Right ventricle myocardium superior (tissue), 1 donor: ENCODE data around the gene TWNK. TPM values are rescaled to one million over a fixed set of nuclear protein-coding genes. Genes with fewer than 3 reads are reported as not detected.

ENCODE experiments used
- ATAC-seq: fragments of 200-7000 bp; cut with Tn5 transposase; one replicate; pipeline ENCODE4 v1.9.1; 2020; ENCODE audit warnings: mild to moderate bottlenecking; ENCODE audit not compliant: poor library complexity
- DNase-seq: peaks from one replicate; pipeline ENCODE4 v3.0.0-alpha.2; 2020
- intact Hi-C: fragments of 100-400 bp; cut with DNase I; formaldehyde crosslinking; loops from one replicate; pipeline ENCODE4 v1.11.2; 2022
- long read RNA-seq: library from polyadenylated mRNA; unstranded; transcript quantifications from one replicate; pipeline ENCODE4 v2.0.0, GENCODE V29; 2021
- total RNA-seq: library from RNA; stranded (reverse); fragmentation: NEBNext Ultra II Directional; extraction: Animal tissue kit (Norgen Biotek cat#: 25700); gene quantifications from one replicate; pipeline ENCODE4 v1.2.1, GENCODE V29; 2021
- donor health status: DM: no; HTN: yes; CAD: no; lungs with severe emphysema.

The TWNK gene
- total RNA-seq = 6.4 TPM
- long read RNA-seq, transcript TWNK-201 (5 exons, 3,621 nt) = major isoform, 13 of 21 reads
- long read RNA-seq, partial matches to known transcripts = 1 of 21 reads
- long read RNA-seq, other reads (novel, unspliced or antisense) = 3 of 21 reads

- intact Hi-C loops = no loop called here
- ATAC-seq (peak; percentile 94), DNase-seq (peak; percentile 92)
These were observed at the start of gene TWNK, which contains the start of gene MRPL43 for GRCh38 chr10:100986952-100987684. Gene TWNK (plus strand): TSS chr10:100987543. CDS start chr10:100988211, 668 bp downstream. Gene MRPL43 (minus strand): TSS chr10:100987497. CDS start chr10:100987443, 54 bp downstream.

- intact Hi-C loops = no loop called here
- DNase-seq (no peak), ATAC-seq (no peak)
These were observed 47.5 kb upstream of the TWNK start for GRCh38 chr10:100939763-100940344.

GRCh38 chr10:100942229-100942628 is 45.1 kb upstream of the TWNK start:
- DNase-seq (no peak), ATAC-seq (no peak)
- intact Hi-C loops = no loop called here

GRCh38 chr10:100943508-100943907 is 43.8 kb upstream of the TWNK start:
- DNase-seq (no peak), ATAC-seq (no peak)
- intact Hi-C loops = no loop called here

GRCh38 chr10:100945754-100946153 is 41.6 kb upstream of the TWNK start:
- intact Hi-C loops = no loop called here
- DNase-seq (no peak), ATAC-seq (no peak)

- intact Hi-C loops = no loop called here
- DNase-seq = no peak
- ATAC-seq = no peak
These were observed 38.4 kb upstream of the TWNK start for GRCh38 chr10:100948916-100949315.

- intact Hi-C loops = no loop called here
- ATAC-seq (no peak), DNase-seq (no peak)
These were observed 27.1 kb upstream of the TWNK start for GRCh38 chr10:100960251-100960650.

- intact Hi-C loops = no loop called here
- ATAC-seq (no peak), DNase-seq (no peak)
These were observed 24.8 kb upstream of the TWNK start for GRCh38 chr10:100962351-100963080.

- ATAC-seq = no peak
- no peak for DNase-seq
- intact Hi-C loops = no loop called here
These were observed 23.5 kb upstream of the TWNK start for GRCh38 chr10:100963826-100964225.

GRCh38 chr10:100965820-100966219 is 21.5 kb upstream of the TWNK start:
- DNase-seq (no peak), ATAC-seq (no peak)
- intact Hi-C loops = no loop called here

GRCh38 chr10:100966887-100967286 is 20.5 kb upstream of the TWNK start:
- no peak for ATAC-seq
- intact Hi-C loops = no loop called here
- DNase-seq = no peak

GRCh38 chr10:100967332-100967731 is 20.0 kb upstream of the TWNK start:
- no peak for ATAC-seq
- DNase-seq = no peak
- intact Hi-C loops = no loop called here

GRCh38 chr10:100968062-100968736 is 19.1 kb upstream of the TWNK start:
- intact Hi-C loops = no loop called here
- DNase-seq = no peak
- no peak for ATAC-seq

GRCh38 chr10:100968863-100969186 is 18.5 kb upstream of the TWNK start:
- ATAC-seq = peak; percentile 33
- intact Hi-C loops = no loop called here
- DNase-seq = no peak

GRCh38 chr10:100969187-100970075 is 17.9 kb upstream of the TWNK start, which contains the start of gene SEMA4G:
Gene SEMA4G (plus strand): TSS chr10:100969504. CDS start chr10:100972913, 3,409 bp downstream.
- peak; percentile 85 for ATAC-seq
- intact Hi-C loops = no loop called here
- peak; percentile 69 for DNase-seq

GRCh38 chr10:100970076-100970913 is 17.0 kb upstream of the TWNK start:
- DNase-seq (no peak), ATAC-seq (peak; percentile 45)
- intact Hi-C loops = no loop called here
